ENCODE data around the gene FYB1.

Gene FYB1

DNA sequence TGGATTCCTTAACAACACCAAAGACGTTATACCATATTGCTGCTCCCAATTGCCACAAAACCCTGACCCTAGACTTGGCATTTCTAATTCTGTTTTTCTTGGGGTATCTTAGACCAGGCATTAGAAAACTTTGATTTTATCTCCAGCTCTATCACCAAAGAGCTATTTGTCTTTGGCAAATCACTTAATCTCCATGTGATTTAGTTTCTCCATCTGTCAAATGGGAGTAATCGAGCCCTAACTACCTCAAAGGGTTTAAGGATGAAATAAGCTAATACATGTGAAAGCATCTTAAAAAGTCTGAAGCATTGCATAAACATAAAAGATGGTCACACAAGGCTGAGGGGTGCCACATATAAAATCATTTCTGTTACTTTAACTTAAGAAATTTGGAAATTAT is 60.6 kb downstream of the FYB1 start:
- DNase-seq (ENCODE audit: low read depth, low spot score) = no peak

DNA sequence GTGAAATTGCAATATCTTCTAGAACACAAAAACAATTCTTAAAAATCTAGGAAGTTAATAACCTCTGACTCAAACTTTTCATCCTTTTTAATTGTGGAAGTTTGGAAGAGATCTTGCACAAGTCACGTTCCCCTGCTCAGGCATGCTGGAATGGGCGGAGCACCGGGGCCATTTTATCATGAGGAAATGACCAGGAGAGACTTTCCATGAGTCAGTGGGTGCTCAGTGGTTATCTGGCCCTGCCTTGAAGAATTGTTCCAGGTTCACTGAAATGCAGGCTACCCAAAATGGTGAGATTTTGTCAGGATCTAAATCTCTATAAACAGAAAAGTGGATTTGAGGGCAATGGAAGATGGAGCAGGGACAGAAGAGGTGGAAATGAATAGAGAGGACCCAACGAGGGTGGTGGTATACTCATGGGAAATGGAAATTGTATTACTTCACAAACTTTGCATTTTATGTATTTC is 61.2 kb downstream of the FYB1 start:
- DNase-seq (ENCODE audit: low read depth, low spot score) = no peak

DNA sequence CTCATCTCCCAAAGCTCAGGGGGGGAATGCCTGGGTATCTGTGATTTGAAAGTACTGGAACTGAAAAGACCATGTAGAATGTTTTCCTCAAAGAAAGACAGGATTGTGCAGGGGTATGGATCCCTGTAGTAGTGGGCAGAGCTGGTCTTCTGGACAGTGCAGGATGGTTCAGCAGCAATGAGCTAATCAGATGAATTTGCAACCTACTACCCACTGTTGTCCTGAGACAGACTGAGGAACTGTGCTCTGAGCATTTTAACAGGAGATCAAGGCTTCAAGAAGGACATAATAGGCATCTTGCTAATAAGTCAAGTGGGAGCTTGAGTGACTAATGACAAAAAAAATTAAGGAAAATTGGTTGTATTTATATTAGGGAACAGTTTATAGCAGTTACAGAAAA is 61.7 kb downstream of the FYB1 start:
- DNase-seq (ENCODE audit: low read depth, low spot score) = no peak

DNA sequence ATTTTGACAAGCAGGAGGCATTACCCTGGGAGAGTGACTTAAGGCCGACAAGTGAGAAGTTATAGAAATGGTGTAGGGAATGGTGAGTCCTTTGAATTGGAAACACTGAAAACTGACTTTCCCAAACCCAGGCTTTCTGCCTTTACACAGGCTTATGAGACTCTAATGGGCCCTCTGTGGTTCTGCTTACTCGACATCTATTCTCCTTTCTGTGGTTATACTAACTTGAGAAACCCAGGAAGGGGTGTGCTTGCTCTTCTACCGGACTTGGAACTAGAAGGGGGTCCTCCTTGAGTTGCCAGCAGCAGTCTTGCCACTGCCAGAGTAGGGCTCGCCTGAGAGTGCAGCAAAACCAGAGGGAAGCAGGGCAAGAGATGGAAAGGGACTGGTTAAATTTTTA is 63.3 kb downstream of the FYB1 start:
- no peak for DNase-seq (ENCODE audit: low read depth, low spot score)

DNA sequence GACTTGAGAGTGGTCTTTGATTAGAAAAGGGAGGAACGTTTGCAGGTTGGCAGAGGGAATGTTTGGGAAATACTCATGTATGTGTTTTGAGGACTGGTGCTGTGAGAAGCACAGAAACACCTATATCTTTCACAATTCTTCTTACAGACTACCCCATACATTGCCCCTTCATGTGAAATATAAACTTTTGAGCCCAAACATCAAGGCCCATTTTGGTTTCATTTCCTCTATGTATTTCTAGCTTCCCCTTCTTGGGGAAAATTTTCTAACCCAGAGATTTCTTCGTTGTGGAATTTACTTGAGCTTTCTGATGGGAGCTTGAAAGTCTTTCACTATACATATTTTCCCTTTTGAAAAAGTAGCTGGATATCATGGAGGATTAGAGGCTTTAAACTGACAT is 67.6 kb downstream of the FYB1 start:
- DNase-seq (ENCODE audit: low read depth, low spot score) = no peak

DNA sequence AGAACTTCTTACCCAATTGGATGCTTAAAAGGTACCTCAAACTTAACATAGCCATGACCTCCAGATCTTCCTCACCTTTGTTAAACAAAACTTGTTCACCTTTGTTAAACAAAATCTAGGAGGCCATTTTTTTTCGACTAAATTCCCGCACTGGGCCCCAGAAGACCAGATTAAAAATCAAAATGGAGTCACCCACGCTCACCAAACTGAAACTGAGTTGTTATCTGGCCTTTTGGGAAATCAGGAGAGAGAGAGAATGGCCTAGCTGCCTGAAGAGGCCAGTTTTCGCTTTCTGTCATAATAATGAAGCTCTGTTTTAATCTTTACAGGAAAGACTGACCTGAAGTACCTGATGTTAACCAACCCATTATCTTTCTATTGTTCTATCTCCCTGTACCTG is 69.4 kb downstream of the FYB1 start:
- DNase-seq (ENCODE audit: low read depth, low spot score) = no peak

DNA sequence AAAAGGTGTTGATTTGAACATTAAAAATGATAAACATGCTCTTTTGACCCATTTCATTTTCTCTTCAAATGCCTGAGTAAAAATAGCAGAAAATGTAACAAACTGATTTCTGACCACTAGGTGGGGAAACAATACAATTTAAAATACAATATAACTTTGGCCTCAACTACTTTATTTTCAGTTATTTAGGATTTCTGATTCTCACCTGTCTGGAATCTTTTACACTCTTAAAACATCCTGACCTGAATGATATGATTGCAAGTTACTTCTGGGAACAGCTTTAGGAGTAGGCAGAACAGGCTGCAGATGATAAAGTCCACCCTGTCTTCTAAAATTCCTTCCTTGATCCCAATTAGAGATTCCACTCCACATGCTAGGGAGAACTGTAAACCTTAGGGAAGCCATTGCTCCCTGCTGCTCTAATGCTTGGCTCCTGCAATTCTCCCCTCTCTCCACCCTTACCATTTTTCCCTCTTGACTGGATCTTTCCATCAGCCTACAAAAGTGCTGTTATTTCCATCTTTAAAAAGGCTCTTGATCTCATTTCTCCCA is 70.3 kb downstream of the FYB1 start:
- DNase-seq (ENCODE audit: low read depth, low spot score) = no peak

DNA sequence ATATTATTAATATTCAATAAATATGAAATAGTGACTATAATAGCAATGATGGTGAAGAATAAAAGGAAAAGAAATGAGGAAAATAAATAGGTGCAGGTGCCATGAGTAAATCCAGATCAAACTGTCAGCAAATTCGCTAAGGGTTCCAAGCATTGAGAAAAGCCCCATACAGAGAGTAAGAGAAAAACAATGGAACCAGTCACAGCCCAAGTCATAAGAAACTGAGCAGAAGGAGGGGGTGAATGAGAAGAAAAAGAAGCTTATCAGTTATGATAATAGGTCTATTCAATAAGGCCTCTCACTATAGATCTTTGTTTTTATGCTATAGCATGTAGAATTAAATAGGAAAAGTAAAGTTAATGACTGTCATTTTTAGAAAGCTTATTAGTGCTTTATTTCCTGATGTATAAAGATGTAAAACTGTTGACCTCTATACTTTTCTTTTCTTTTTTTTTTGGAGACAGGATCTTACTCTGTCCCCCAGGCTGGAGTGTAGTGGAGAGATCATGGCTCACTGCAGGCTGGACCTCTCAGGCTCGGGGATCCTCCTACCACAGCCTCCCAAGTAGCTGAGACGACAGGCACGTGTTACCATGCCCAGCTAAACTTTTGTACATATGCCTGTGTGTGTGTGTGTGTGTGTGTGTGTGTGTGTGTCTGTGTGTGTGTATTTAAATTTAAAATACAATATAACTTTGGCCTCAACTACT is 72.4 kb downstream of the FYB1 start:
- DNase-seq (ENCODE audit: low read depth, low spot score) = no peak

DNA sequence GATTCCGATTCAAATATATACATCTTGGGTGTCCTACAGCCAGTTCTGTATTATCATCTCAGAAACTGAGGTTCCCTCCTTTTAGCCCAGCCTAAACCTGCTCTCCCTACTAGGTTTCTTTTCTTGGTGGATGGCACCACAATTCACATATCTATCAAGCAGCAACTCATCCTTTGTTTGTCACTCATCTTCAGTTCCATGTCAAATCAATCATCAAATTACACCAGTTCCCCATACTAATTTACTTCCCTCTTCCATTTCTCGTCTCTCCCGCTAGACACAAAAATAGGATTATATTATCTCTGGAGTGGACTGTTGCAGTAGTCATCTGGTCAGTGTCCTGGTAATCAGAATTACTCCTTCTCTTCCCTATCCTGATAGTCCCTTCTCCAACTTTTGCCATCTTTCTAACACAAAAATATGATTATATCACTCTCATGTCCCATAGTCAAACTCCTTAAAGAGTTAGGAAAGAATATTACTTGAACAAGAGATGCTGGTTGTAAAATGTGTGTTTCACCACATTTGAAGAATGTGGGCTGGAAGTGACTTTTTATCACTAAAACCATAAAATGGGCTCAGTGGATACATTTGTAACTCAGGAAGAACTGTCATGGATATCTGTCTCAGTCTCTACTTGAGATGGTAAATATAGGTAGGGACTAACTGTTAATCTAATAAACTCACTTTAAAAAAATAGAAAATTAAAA is 76.1 kb downstream of the FYB1 start:
- no peak for DNase-seq (ENCODE audit: low read depth, low spot score)

DNA sequence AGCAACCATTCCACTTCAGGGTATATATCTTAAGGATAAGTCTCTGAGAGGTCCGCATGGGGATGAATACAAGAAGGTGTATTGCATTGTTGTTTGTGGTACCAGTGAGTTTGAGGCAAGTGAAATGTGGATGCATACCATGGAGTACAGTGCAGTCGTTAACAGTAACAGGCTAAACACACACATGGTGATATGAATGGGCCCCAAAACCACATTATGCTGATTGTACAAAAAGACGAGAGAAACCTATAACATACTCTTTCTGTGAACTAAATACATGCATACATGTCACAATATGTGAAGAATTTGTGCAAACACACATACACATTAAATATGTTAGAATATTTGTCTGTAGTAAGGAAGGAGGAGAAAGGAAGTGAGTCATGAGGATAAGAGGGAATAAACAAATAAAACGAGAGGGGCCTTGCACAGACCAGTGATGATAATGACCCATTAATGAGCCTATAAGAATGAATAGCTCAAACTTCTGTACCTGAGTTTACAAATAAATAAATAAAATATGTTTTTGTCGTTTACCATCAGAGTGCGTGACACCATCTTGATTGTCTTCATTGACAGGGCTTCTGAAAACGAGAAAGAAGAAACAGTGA is 78.7 kb downstream of the FYB1 start:
- DNase-seq (ENCODE audit: low read depth, low spot score) = no peak

DNA sequence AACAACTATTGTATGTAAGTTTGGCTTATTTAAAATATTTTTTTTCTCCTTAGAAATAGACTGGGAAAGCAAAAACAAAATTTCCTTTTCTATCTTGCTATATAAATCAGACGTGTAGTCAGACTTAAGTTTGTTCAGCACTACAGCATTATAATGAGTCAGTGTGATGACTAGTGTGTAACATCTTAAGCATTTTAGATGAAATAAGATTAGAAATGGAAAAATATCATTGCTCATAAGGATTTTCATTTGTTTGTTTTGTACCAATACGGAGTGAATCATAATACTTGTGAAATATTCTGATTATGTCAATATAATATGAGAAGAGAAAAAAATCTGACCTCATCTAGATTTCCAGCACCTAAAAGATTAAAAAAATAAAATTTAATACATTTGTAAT is 80.5 kb downstream of the FYB1 start:
- peak; percentile 12 for DNase-seq (ENCODE audit: low read depth, low spot score)

DNA sequence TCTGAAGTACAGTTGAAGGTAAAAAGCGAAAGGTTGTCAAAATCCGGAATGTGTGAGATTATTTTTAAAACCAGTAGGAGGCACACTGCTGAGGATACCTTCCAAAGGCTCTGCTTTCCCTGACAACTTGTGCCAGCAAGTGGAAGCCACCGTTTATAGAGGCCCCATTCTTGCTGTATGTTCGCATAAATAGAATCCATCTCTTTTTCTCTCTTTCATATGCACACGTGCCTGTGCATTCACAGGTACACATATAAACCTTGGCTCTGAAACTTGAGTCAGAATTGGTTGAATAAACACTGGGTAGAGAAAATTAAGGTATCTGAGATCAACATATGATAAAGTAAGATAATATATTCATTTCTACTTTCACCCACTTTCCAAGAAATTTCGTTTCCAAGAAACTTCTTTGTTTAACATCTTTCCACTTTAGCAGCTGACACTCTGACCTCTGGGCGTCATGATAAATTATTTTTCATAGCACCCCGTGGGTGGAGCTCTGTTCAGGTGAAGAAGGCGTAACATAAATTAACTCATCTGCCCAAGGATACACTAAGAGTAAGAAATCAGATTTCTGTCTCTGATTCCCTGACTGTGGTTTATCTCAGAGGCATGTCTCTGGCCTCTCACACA is 81.4 kb downstream of the FYB1 start:
- DNase-seq (ENCODE audit: low read depth, low spot score) = no peak

DNA sequence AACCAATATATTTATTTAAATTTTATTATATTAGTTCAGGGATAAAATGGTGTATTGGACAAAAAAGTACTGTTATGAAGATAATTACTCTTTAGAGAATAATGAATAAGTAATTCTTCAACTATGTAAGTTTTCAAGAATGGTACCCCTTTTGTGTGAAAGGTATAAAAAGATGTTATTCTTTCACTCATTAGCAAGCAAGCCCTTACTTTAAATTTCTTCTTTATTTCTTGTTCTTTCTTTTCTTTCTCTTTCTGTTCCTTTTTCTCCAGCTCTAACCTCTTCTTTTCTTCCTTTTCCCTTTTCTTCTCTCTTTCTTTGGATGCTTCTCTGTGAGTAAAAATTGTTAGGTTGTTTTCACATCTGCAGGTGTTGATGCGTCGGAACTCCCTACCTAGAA is 82.0 kb downstream of the FYB1 start:
- no peak for DNase-seq (ENCODE audit: low read depth, low spot score)

DNA sequence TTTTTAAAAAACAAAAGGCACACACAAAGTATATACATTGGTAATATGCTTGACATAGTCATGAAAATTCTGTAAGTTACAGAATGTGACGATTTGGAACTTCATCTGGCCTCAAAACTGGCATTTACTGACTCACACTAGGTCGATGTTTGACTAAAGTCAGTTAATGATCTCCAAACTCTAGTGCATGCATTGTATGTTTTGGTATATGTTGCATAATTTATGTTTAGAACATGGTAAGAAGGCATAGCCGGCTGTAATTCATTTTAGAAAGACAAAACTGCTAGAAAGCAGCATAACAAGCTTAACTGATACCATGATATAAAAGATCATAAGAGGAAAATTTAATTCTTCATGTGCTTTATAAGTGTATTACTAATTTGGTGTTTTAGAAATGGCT is 86.6 kb downstream of the FYB1 start:
- no peak for DNase-seq (ENCODE audit: low read depth, low spot score)

DNA sequence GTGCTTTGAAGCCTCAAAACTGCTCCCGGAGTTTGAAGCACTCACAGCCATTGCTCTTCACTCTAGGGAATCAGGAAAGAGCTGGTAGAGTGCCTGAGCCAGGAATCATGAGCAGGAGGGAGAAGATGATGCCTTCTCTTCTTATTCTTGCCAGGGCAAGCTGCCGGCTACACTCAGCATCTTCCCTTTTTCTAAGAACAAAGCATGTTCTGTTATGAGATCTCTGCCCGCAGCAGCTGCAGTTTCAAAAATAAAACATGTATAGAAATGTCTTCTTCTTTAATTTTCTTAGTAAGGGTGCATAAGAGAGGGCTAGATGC is 87.3 kb downstream of the FYB1 start:
- no peak for DNase-seq (ENCODE audit: low read depth, low spot score)

DNA sequence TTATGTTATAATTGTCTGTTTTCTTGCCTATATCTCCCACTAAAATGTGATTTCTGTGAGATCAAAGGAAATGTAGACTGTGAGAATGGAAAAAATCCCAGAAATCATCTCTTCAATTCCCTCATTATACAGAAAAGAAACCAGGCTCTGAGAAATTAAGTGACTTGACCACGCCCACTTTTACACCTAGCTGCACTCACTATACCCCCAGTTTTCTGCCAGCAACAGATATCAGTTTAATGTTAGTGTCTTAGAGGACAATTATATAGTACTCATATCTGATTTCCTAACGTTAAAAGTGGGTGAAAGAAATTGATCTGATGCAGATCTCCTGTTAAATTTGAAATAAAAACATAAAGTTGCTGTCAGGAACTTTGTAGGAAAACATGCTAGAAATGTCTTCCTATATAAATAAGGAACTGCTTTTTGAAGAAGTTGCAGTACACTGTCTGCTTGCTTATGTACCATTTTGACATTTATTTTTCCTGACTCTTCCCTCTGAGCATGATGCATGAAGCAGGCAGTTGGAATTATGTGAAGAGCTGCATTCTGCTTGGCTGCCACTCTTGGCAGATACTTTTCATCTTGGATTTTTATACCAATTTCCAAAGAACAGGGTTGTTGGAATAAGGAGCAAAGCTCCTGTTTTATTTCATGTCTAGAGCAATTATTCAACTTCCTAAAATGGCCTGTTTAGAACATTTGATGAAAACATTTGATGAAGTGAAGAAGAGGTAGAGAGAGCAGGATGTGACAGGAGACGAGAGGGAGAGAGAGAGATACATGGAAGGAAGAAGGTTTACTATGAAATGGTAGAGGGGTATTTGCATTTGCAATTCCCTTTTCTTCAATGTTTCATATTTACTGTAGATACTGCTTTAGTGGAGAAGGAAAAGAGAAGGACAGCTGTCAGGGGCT is 87.9 kb downstream of the FYB1 start:
- no peak for DNase-seq (ENCODE audit: low read depth, low spot score)

DNA sequence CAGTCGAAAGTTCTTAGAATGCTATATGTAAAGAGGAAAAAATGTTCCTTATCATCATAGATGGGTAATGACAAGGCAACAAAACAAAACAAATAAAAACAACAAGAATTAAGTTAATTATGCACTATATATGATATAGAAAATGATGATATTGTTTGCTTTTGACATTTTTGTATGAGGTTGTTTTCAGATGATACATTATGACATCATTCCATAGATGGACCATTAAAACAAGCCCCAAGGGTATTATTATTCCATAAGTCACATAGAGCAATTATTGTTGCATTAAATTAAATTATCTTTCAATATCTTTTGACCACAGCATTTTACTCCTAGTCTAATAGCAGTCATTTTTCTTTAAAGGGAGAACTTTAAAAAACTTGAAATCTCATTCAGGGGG is 88.6 kb downstream of the FYB1 start:
- DNase-seq (ENCODE audit: low read depth, low spot score) = no peak

DNA sequence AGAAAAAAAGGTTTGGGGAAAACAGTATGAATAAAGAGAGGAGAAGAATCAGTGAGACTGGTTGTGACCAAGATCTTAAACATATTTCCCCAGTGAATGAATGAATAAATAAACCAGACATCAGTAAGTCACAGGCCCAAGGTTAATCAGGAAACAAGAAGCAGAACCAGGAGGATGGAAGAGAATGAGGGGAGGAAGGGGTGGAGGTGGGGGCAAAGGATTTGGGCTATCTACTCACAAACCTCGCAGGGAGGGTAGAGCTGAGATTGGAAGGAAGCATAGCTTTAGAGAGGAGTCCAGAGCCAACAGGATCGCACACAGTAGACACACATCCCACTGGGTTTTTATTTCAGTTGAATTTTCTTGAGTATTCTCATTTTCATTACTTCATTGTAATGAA is 97.4 kb downstream of the FYB1 start:
- no peak for DNase-seq (ENCODE audit: low read depth, low spot score)

DNA sequence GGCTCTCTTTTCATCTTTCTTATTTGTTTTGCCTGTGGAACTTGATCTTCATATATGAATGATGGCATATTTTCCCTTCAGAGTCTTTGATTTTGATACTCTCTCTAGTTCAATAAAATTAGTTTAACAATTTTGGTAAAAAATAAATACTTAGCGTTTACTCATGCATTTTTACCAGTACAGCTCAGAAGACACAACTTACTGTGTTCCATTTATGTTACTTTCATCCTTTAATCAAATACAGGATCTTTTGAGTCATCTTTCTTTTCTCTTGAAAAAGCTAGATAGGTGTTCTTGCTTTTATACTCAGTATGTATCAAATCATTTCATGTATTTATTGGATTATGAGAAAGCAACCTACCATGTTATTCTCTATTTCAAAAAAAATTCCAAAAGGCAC is 98.0 kb downstream of the FYB1 start:
- DNase-seq (ENCODE audit: low read depth, low spot score) = no peak

DNA sequence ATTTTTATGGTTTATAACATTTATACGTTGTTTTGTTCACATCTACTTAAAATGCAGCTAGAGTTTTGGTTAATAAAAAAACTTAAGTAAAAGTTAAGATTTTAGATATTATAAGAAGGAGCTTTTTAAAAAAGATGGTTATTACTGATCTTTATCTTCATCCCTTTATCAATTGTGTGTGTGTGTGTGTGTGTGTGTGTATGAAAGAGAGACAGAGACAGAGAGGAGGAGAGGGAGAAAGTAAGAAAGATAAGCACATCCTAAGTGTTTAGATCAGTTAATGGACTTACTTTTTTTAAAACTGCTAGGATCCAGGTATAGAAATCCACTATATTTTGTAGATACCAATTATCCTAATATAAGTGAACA is 99.3 kb downstream of the FYB1 start:
- no peak for DNase-seq (ENCODE audit: low read depth, low spot score)

DNA sequence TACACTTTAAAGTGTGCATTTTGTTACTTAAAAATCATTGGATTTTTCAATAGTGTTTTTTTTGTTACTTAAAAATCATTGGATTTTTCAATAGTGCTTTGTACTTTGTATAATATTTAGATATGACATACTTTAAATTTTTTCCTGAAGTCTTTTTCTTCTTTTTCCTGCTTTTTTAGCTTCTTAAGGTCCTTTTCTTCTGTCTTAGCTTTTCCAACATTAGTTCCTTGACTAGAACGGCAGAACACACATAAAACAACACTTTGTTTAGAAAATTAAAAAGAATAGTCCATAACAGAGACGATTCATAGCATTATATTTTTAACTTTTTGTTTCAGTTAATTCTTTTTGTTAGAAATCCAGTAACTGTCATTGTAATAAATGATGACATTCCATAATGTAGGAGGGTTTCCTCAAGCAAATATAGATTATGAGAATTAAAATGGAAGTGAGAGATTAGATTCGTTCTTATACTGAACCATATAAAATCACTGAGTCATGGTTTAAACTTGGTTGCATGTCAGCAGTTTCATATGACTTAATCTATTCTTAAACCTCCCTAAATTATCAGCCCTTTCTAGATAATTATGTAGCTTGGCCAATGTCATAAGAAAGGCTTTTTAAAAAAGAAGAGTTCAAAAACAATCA is 99.8 kb downstream of the FYB1 start:
- no peak for DNase-seq (ENCODE audit: low read depth, low spot score)

Measured in brain pericyte (primary cell).